ENCODE measurements around the gene ETV4. TPM values are rescaled to one million over a fixed set of nuclear protein-coding genes. Genes with fewer than 3 reads are reported as not detected.
A peak's percentile ranks its signal among the peaks of the same experiment; 100 is the strongest.

The ETV4 gene
- total and polyA plus RNA-seq, 2 of the 13 experiments (the other 11 are each of a cell fraction or from before 2014, with no cell fraction given), result 128 to 330 TPM

GRCh38 chr17:43576563-43577229, 30.6 kb upstream of the ETV4 start (continued):
- TF ChIP-seq, protein P1, sequence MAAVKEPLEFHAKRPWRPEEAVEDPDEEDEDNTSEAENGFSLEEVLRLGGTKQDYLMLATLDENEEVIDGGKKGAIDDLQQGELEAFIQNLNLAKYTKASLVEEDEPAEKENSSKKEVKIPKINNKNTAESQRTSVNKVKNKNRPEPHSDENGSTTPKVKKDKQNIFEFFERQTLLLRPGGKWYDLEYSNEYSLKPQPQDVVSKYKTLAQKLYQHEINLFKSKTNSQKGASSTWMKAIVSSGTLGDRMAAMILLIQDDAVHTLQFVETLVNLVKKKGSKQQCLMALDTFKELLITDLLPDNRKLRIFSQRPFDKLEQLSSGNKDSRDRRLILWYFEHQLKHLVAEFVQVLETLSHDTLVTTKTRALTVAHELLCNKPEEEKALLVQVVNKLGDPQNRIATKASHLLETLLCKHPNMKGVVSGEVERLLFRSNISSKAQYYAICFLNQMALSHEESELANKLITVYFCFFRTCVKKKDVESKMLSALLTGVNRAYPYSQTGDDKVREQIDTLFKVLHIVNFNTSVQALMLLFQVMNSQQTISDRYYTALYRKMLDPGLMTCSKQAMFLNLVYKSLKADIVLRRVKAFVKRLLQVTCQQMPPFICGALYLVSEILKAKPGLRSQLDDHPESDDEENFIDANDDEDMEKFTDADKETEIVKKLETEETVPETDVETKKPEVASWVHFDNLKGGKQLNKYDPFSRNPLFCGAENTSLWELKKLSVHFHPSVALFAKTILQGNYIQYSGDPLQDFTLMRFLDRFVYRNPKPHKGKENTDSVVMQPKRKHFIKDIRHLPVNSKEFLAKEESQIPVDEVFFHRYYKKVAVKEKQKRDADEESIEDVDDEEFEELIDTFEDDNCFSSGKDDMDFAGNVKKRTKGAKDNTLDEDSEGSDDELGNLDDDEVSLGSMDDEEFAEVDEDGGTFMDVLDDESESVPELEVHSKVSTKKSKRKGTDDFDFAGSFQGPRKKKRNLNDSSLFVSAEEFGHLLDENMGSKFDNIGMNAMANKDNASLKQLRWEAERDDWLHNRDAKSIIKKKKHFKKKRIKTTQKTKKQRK (IDR thresholded peaks at IDR 0.05; ENCODE audit: low read length), result no peak
- TF ChIP-seq RELA (CRISPR knock-in tag; IDR thresholded peaks at IDR 0.05) (no peak), BCL6 (CRISPR knock-in tag; IDR thresholded peaks at IDR 0.05) (peak; percentile 55), PAF1 (CRISPR knock-in tag; IDR thresholded peaks at IDR 0.05) (no peak), ZFP90 (CRISPR knock-in tag; IDR thresholded peaks at IDR 0.05; ENCODE audit: borderline replicate concordance) (0 out of 2 replicates have a peak, but pooled peaks have one; percentile 25), ARNT (IDR thresholded peaks at IDR 0.05) (no peak), NR3C1 (CRISPR knock-in tag; IDR thresholded peaks at IDR 0.05) (no peak), GABPB1 (CRISPR knock-in tag; IDR thresholded peaks at IDR 0.05) (0 out of 2 replicates have a peak, but pooled peaks have one; percentile 36), MIXL1 (CRISPR knock-in tag; IDR thresholded peaks at IDR 0.05) (peak; percentile 61; the same call in 1 of the 2 replicates), ZNF652 (CRISPR knock-in tag; IDR thresholded peaks at IDR 0.05; ENCODE audit: borderline replicate concordance, low read depth) (peak; percentile 74; the same call in 1 of the 2 replicates), NBN (conservative IDR thresholded peaks at IDR 0.05) (no peak), ZNF33B (CRISPR knock-in tag; IDR thresholded peaks at IDR 0.05) (no peak), MAFK (conservative IDR thresholded peaks at IDR 0.05 in 1 of 2, IDR thresholded peaks at IDR 0.05 in 1 of 2; ENCODE audit: low read length in 2 of 2) (no peak), PHF5A (CRISPR knock-in tag; IDR thresholded peaks at IDR 0.05; ENCODE audit: low read depth, unreplicated experiment) (no peak), EEA1 (CRISPR knock-in tag; IDR thresholded peaks at IDR 0.05; ENCODE audit: borderline replicate concordance) (no peak), KAT7 (CRISPR knock-in tag; IDR thresholded peaks at IDR 0.05; ENCODE audit: borderline replicate concordance) (peak; percentile 65; the same call in 1 of the 2 replicates), ZNF44 (CRISPR knock-in tag; IDR thresholded peaks at IDR 0.05) (no peak)
- TF ChIP-seq, protein P2, sequence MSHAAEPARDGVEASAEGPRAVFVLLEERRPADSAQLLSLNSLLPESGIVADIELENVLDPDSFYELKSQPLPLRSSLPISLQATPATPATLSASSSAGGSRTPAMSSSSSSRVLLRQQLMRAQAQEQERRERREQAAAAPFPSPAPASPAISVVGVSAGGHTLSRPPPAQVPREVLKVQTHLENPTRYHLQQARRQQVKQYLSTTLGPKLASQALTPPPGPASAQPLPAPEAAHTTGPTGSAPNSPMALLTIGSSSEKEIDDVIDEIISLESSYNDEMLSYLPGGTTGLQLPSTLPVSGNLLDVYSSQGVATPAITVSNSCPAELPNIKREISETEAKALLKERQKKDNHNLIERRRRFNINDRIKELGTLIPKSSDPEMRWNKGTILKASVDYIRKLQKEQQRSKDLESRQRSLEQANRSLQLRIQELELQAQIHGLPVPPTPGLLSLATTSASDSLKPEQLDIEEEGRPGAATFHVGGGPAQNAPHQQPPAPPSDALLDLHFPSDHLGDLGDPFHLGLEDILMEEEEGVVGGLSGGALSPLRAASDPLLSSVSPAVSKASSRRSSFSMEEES (CRISPR knock-in tag; IDR thresholded peaks at IDR 0.05), result peak; percentile 65
- TF ChIP-seq, protein P3, sequence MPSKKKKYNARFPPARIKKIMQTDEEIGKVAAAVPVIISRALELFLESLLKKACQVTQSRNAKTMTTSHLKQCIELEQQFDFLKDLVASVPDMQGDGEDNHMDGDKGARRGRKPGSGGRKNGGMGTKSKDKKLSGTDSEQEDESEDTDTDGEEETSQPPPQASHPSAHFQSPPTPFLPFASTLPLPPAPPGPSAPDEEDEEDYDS (CRISPR knock-in tag; IDR thresholded peaks at IDR 0.05), result no peak; the same call in 1 of the 2 replicates
- TF ChIP-seq, protein P4, sequence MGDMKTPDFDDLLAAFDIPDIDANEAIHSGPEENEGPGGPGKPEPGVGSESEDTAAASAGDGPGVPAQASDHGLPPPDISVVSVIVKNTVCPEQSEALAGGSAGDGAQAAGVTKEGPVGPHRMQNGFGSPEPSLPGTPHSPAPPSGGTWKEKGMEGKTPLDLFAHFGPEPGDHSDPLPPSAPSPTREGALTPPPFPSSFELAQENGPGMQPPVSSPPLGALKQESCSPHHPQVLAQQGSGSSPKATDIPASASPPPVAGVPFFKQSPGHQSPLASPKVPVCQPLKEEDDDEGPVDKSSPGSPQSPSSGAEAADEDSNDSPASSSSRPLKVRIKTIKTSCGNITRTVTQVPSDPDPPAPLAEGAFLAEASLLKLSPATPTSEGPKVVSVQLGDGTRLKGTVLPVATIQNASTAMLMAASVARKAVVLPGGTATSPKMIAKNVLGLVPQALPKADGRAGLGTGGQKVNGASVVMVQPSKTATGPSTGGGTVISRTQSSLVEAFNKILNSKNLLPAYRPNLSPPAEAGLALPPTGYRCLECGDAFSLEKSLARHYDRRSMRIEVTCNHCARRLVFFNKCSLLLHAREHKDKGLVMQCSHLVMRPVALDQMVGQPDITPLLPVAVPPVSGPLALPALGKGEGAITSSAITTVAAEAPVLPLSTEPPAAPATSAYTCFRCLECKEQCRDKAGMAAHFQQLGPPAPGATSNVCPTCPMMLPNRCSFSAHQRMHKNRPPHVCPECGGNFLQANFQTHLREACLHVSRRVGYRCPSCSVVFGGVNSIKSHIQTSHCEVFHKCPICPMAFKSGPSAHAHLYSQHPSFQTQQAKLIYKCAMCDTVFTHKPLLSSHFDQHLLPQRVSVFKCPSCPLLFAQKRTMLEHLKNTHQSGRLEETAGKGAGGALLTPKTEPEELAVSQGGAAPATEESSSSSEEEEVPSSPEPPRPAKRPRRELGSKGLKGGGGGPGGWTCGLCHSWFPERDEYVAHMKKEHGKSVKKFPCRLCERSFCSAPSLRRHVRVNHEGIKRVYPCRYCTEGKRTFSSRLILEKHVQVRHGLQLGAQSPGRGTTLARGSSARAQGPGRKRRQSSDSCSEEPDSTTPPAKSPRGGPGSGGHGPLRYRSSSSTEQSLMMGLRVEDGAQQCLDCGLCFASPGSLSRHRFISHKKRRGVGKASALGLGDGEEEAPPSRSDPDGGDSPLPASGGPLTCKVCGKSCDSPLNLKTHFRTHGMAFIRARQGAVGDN (CRISPR knock-in tag; IDR thresholded peaks at IDR 0.05), result peak; percentile 76
- TF ChIP-seq, protein P5, sequence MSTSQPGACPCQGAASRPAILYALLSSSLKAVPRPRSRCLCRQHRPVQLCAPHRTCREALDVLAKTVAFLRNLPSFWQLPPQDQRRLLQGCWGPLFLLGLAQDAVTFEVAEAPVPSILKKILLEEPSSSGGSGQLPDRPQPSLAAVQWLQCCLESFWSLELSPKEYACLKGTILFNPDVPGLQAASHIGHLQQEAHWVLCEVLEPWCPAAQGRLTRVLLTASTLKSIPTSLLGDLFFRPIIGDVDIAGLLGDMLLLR (CRISPR knock-in tag; IDR thresholded peaks at IDR 0.05), result no peak
